ENCODE results near the gene SECTM1. TPM values are rescaled to one million over a fixed set of nuclear protein-coding genes. Genes with fewer than 3 reads are reported as not detected.

Gene SECTM1
- total and polyA plus RNA-seq, 9 of the 15 experiments (the other 6 are each of a cell fraction or from before 2014, with no cell fraction given), result 0.11 to 0.46 (median 0.18) TPM; not detected in 6

DNA sequence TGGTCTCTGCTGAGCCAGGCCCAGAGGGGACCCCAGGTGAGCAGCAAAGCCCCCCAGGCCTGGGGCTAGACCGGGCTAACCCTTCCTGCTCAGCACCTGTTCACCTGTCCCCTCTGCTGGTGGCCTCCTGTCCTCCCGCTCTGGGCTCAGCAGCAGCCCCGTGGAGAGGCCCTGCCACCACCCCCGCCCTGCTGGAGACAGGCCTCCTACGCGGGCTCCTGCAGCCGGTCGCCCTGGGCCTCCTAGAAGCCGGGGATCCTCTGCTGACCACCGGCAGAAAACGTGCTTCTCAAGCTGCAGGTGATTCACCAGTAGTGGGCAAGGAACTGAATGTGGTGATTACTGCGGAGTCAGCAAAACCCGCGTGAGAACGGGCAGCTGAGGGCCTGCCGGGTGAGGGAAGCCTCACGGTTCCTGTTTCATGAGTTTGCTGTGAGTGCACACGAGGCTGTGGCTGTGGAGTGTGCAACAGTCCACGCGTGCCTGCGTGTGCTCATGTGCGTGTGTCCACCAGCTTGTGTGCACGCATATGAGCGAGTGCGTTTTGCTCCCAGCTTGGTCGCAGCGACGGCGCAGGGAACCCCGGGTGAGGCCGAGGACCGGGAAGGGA lies 792 bp downstream of the SECTM1 start (continued):
- TF ChIP-seq STAT5A (IDR thresholded peaks at IDR 0.05; ENCODE audit: borderline replicate concordance, low read length), result no peak
- TF ChIP-seq, protein P1, sequence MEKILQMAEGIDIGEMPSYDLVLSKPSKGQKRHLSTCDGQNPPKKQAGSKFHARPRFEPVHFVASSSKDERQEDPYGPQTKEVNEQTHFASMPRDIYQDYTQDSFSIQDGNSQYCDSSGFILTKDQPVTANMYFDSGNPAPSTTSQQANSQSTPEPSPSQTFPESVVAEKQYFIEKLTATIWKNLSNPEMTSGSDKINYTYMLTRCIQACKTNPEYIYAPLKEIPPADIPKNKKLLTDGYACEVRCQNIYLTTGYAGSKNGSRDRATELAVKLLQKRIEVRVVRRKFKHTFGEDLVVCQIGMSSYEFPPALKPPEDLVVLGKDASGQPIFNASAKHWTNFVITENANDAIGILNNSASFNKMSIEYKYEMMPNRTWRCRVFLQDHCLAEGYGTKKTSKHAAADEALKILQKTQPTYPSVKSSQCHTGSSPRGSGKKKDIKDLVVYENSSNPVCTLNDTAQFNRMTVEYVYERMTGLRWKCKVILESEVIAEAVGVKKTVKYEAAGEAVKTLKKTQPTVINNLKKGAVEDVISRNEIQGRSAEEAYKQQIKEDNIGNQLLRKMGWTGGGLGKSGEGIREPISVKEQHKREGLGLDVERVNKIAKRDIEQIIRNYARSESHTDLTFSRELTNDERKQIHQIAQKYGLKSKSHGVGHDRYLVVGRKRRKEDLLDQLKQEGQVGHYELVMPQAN (IDR thresholded peaks at IDR 0.05; ENCODE audit: borderline replicate concordance), result no peak
- no peak for TF ChIP-seq SAFB (IDR thresholded peaks at IDR 0.05; ENCODE audit: borderline replicate concordance, low read depth, low read length)
- no peak for TF ChIP-seq PKNOX1 (IDR thresholded peaks at IDR 0.05)
- TF ChIP-seq ZNF507 (tag; conservative IDR thresholded peaks at IDR 0.05), result no peak
- TF ChIP-seq MLX (CRISPR knock-in tag; conservative IDR thresholded peaks at IDR 0.05), result 0 out of 4 replicates have a peak, but pooled peaks of 1 of the 2 experiments have one; percentile 45
- TF ChIP-seq ZNF316 (IDR thresholded peaks at IDR 0.05), result peak; percentile 99
- no peak for TF ChIP-seq ZNF217 (CRISPR knock-in tag; IDR thresholded peaks at IDR 0.05)
- TF ChIP-seq ZNF280A (IDR thresholded peaks at IDR 0.05; ENCODE audit: low read depth, partially characterized antibody), result no peak
- TF ChIP-seq, protein P2, sequence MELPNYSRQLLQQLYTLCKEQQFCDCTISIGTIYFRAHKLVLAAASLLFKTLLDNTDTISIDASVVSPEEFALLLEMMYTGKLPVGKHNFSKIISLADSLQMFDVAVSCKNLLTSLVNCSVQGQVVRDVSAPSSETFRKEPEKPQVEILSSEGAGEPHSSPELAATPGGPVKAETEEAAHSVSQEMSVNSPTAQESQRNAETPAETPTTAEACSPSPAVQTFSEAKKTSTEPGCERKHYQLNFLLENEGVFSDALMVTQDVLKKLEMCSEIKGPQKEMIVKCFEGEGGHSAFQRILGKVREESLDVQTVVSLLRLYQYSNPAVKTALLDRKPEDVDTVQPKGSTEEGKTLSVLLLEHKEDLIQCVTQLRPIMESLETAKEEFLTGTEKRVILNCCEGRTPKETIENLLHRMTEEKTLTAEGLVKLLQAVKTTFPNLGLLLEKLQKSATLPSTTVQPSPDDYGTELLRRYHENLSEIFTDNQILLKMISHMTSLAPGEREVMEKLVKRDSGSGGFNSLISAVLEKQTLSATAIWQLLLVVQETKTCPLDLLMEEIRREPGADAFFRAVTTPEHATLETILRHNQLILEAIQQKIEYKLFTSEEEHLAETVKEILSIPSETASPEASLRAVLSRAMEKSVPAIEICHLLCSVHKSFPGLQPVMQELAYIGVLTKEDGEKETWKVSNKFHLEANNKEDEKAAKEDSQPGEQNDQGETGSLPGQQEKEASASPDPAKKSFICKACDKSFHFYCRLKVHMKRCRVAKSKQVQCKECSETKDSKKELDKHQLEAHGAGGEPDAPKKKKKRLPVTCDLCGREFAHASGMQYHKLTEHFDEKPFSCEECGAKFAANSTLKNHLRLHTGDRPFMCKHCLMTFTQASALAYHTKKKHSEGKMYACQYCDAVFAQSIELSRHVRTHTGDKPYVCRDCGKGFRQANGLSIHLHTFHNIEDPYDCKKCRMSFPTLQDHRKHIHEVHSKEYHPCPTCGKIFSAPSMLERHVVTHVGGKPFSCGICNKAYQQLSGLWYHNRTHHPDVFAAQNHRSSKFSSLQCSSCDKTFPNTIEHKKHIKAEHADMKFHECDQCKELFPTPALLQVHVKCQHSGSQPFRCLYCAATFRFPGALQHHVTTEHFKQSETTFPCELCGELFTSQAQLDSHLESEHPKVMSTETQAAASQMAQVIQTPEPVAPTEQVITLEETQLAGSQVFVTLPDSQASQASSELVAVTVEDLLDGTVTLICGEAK (IDR thresholded peaks at IDR 0.05), result no peak
- TF ChIP-seq, protein P2 (CRISPR knock-in tag; IDR thresholded peaks at IDR 0.05), result no peak
- no peak for TF ChIP-seq MCM5 (IDR thresholded peaks at IDR 0.05; ENCODE audit: low read depth)
